GM19099 (cell line): ENCODE measurements around the gene CCNL1.

Experiments
- POLR2A ChIP-seq: IDR thresholded peaks from 3 replicates; pipeline ENCODE4 v1.6.1; 2011; ENCODE audit warnings: low read depth; ENCODE audit not compliant: insufficient read length; ENCODE audit errors: extremely low read depth

CCNL1 gene

GRCh38 chr3:157152438-157152837 lies 7.5 kb downstream of the CCNL1 start:
- no peak for TF ChIP-seq POLR2A

GRCh38 chr3:157151627-157152026 lies 8.3 kb downstream of the CCNL1 start:
- TF ChIP-seq POLR2A = no peak

GRCh38 chr3:157151151-157151550 lies 8.8 kb downstream of the CCNL1 start:
- no peak for TF ChIP-seq POLR2A

- no peak for TF ChIP-seq POLR2A
These were observed 10.7 kb downstream of the CCNL1 start for GRCh38 chr3:157149136-157149696.

- TF ChIP-seq POLR2A = no peak
These were observed 11.6 kb downstream of the CCNL1 start for GRCh38 chr3:157148196-157148889.

- no peak for TF ChIP-seq POLR2A
These were observed 12.7 kb downstream of the CCNL1 start for GRCh38 chr3:157147099-157147803.

GRCh38 chr3:157145606-157146322 lies 14.2 kb downstream of the CCNL1 start:
- no peak for TF ChIP-seq POLR2A

GRCh38 chr3:157142315-157142714 lies 17.6 kb downstream of the CCNL1 start:
- no peak for TF ChIP-seq POLR2A

GRCh38 chr3:157139938-157140534 lies 19.9 kb downstream of the CCNL1 start:
- TF ChIP-seq POLR2A = no peak

GRCh38 chr3:157136647-157137387 lies 23.1 kb downstream of the CCNL1 start:
- TF ChIP-seq POLR2A = no peak

GRCh38 chr3:157135671-157136396 lies 24.1 kb downstream of the CCNL1 start:
- TF ChIP-seq POLR2A = no peak

- TF ChIP-seq POLR2A = no peak
These were observed 25.2 kb downstream of the CCNL1 start for GRCh38 chr3:157134620-157135191.

- TF ChIP-seq POLR2A = no peak
These were observed 26.3 kb downstream of the CCNL1 start for GRCh38 chr3:157133434-157134320.

- TF ChIP-seq POLR2A = no peak
These were observed 27.0 kb downstream of the CCNL1 start for GRCh38 chr3:157132936-157133335.
